GM21423 (cell line): ENCODE results near the gene HOXC10.

Experiments
- ATAC-seq: cut with Tn5 transposase; IDR thresholded peaks from one replicate; pipeline ENCODE4 v1.9.1; 2021; ENCODE audit warnings: mild to moderate bottlenecking, moderate library complexity; ENCODE audit not compliant: unreplicated experiment

The HOXC10 gene

DNA sequence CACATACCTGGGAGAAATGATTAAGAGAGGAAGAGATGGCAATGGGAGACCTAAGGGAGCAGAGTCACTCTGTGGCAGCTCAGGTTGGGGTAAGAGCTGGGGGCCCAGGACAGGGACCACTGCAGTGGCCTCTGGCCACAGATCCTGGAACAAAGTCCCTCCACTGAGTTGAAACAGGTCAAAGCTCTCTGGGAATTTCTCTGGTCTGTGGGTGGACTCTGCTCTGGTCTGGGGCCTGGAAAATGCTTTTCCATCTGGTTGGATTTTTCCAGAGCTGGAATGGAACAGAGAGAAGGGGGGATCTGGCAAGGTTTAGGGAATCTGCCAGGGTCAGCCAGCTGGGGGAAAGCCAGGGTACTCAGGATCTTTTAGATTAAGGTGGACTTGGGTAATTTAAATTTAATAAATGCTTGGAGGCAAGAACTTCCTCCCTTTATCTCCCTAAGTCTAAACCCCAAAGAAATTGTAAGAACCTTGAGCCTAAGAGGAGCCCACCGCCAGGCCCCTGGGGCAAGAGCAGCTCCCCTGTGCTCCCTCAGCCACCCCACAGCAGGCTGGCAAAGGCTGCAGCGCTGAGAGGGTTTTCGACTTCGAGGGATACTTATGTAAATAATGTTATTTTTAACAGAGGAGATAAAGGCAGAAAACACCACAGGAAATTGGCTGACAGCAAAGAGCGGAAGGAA, 3.7 kb downstream of the HOXC10 start:
- ATAC-seq: no peak

DNA sequence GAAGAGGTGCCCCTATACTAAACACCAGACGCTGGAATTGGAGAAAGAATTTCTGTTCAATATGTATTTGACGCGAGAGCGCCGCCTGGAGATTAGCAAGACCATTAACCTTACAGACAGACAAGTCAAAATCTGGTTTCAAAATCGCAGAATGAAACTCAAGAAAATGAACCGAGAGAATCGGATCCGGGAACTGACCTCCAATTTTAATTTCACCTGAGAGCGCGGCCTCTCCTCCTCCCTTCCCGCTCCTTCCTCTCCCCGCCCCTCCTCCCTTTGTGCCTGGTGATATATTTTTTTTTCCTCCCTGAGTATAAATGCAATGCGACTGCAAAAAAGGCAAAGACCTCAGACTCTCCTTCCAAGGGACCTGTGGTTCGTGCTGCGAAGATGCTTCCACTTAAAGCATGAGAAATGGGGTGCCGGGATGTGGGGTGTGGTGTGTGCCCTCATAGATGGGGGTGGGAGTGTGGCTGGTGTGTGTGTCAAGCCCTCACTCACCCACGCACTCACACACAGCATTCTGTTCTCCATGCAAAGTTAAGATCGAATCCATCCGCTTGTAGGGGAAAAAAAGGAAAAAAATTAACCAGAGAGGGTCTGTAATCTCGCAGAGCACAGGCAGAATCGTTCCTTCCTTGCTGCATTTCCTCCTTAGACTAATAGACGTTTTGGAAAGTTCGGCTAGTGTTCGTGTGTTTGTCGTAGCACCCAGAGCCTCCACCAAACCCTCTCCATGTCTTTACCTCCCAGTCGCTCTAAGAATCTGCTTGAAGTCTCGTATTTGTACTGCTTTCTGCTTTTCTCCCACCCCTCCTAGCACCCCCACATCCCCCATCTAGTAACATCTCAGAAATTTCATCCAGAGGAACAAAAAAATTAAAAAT, 4.5 kb downstream of the HOXC10 start:
- no peak for ATAC-seq

DNA sequence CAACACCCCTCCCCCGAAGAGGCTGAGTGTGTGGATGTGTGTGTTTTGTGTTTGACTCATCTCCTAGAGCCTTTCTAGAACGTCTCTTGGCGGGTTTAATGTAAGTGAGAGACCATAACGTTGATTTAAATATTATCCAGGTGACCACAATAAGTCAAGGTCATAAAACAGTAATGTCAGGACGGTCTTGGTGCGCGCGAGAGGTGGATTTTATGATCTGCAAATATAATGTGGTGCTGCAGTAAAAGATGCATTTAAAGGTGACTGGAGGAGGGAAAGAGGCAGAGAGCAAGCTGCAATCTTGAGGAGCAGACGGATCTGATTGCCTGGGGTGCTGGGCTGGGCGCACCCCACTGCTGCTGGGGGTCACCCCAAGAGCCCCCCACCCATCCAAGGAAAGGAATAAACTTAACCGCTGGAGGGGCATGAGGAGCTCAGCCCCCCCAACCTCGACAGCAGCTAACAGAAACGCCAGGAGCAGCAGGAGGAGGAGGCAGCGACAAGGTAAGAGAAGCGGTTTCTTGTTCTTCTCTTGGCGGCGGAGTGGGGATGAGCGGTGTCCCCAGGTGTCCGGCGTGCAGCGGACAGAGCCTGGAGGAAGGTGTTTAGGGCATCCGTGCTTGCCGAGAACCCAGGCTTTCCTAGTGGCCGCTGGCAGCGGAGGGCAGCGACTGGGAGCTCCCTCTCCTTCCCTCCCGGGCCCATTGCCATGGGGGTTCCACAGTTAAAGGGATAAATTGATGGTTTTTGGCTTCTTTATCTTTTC, 5.5 kb downstream of the HOXC10 start:
- ATAC-seq: no peak

DNA sequence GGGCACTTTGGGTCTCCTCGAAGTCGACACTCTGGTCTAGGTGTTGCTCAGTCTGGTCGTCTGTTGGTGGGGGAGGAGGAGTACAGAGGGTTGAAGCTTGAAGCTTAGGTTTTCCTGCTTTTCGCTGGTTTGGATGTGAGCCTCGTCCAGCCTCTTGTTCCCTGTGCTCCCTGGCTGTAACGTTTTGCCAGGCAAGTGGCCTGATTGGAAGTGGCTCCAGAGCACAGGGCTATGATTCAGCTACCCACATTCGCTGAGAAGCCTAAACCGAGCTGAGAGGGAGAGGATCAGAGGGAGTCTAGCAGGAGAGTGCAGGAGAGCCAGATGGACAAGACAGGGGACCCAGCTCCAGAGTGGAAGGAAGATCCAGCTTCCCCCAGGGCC, 6.1 kb downstream of the HOXC10 start:
- no peak for ATAC-seq

DNA sequence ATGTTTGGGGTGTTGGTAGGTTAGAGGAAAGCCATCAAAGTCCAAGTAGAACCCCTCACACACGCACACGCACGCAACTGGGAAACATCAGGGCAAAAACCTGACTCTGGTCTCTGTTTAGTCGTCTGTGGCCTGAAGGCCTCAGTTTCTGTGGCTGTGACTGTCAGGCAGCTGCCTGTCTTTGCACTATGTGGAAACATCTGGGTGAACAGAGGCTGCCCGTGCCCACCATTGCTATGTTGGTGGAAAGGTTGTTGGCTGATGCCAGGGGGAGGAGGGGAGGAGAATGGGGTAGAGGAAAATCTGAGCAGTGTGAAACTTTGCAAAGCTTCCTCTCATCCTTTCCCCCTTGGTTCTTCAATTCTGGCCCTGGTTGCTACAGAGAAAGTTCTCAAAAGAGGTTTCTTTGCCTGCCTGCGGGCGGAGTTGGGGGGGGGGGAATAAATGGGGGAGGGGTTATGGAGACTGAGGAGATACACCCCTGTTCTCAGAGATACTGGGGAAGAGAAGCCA, 7.5 kb downstream of the HOXC10 start:
- no peak for ATAC-seq

DNA sequence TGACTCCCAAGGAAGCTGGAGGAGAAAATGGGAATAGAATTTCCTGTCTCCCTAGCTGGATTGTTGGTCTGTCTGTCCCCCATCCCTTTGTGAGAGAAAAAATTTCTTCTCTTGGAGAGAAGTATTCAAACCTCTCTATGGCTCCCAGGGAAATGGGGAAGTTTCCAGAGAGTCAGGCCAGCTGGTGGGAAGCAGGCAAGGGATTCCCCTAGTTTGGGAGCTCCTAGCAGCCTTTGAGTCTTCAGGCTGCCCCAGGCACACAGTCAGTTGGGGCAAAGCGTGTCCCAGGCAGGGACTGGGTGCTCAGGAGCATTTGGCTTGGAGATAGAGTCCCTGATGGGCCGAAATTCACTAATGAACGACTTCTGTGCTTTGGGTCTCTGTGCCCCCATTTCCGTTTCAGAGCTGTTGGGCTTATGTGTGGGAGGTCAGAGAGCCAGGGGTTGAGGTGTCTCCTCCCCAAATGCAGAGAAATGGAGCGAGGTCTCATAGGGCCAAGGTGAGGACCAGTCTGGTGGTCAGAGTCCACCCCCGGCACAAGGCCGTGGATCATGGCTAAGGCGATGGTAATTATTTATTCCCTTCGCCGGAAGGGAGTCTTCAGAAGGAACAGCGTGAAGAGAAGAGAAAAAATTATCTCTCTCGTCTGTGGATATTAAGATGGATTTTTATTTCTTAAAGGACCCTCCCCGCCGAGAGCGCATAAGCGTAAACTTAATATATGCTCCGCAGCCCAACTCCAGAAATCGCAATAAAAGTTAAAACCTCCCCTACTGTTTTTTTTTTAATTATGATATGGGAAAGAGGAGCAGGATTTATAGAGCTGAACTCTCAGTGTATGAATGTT, 8.4 kb downstream of the HOXC10 start:
- ATAC-seq: no peak

DNA sequence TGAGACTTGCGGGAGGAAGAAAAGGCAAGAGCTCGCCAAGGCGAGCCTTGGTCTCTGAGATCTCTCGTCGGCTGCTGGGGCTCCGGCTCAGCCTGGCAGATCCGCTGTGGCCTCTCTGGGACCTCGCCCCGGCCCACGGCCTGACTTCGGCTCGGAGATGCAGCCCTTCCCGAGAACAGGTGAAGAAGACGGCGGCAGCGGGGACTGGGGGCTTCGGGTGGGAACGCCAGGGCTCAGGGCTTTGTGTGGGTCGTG, 9.0 kb downstream of the HOXC10 start:
- ATAC-seq: no peak

DNA sequence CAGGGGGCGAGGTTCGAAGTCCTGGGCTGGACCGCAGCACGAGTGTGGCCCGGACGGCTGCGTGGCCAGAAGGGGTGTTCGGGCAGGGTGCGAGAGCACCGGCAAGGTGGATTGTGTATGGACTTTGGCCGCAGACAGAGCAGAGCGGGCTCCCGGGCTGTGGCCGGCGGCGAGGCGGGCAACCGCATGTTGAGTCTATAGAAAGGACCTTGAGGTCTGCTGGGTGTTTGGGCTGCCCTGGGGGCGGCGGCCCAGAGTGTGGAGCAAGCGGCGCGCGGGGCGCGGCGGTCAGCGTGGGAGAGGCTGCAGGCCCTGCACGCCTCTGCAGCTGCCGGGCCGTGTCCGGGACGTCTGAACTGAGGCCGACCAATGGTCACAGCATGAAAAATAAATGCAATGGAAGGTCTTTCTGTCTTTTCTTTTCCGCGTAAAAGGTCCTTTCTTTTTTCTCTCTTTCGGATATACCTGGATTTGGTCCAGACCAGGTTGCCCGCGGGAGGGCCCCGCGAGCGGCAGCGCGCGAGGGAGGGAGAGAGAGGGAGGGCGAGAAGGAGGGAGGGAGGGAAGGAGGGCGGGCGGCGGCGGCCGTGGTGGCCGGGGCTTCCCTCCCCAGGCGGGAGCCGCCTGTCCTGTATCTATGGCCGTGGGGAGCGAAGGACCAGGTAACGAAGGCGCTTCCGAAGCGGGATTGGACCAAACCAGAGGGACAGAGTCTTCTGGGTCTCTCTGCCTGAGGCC, 9.5 kb downstream of the HOXC10 start:
- no peak for ATAC-seq

DNA sequence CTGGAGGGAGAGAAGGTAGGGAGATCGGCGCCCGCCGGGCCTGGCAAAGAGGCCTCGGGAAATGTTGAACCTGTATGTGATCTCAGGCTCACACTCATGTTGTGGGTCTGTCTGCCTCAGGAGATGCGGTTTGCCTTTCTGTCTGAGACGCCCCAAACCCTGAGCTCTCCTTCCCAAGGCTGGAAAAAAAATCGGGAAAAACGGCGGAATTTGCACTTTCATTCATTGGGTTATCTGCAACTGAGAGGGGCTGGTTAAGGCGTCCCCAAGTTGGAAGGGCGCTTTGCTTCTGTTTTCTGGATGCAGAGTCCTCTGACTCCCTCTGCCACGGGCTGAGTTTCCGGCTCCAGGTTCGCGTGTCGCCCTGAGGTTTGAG, 10.0 kb downstream of the HOXC10 start:
- ATAC-seq: no peak

DNA sequence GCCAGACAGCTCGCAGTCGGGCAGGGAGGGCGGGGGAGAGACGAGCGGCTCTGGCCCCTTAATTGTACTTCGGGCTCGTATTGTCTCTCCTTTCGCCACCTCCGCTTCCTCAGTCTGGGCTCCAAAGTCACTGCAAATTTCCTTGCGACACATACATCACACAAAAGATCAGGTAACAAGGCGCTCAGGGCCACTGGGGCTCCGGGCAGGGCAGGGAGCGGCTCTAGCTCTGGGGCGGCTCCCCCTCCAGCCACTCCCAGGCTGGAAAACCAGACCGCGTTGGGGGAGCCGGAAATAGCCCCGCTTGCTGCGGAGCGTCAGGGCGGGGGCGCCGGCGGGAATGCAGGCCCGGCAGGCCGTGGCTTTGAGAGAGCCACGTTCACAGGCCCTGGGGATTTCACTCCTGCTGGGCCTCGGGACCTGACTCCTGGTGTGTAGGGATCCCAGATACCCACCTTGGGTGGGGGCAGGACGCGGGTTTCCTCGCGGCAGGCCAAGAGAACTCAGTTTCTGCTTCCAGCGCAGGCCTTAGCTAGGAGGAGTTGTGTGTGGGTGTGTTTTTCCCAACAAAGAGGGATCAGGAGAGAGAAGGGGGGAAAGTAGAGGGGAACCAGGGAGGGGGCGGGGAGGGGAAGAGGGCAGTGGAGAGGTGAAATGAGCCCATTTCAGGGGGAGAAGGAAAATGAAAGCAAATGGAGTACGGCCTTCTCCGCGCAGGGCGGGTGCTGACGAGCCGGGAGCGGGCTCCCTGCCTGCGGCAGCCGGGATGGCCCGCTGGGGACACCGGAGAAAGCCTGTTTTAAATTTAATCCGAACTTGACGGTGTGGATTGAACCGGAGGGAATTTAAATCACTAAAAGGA, 10.7 kb downstream of the HOXC10 start:
- ATAC-seq: no peak

DNA sequence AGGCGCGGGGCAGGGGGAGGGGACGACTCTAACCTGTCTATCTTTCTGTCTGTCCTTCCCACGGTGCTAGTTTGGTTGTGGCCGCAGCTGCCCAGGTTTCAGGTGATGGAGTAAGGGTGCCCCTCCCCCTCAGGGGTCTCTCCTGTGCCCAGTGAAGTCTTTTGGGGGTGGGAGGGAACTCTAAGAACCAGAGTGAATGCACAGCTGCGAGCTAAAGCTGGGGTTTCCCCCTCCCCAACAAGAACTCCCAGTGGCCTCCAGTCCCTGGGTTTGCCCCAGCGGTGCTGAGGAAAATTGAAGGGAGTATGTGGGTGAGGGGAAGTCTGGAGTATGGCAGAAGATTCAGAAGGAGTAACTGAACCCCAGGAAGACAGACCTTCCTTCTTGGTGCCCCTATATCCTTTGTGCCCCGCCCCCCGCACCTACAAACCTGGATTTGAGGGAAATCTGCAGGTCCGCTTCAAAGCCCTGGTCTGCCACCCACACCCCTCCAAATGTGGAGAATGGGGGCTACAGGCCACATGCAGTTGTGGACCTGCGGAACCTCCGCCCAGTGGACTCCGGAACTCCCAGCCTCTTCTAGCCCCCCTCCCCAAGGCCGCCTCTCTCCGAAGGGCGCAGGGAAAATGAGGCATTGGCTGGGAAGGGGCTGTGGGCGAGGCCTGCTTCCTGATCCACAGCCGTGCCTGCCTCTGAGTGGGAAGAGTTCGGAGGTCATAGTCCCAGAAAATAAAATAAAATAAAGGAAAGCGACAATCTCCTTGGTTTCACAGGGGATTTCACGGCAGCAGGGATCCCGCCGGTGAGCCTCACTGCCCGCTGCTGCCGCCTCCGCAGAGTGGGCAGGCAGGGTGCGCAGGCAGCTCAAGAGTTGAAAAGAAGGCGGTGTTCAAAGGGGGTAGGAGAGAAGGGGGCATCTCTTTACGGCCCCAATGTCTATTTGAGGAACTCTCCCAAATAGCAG, 11.6 kb downstream of the HOXC10 start:
- ATAC-seq: no peak

DNA sequence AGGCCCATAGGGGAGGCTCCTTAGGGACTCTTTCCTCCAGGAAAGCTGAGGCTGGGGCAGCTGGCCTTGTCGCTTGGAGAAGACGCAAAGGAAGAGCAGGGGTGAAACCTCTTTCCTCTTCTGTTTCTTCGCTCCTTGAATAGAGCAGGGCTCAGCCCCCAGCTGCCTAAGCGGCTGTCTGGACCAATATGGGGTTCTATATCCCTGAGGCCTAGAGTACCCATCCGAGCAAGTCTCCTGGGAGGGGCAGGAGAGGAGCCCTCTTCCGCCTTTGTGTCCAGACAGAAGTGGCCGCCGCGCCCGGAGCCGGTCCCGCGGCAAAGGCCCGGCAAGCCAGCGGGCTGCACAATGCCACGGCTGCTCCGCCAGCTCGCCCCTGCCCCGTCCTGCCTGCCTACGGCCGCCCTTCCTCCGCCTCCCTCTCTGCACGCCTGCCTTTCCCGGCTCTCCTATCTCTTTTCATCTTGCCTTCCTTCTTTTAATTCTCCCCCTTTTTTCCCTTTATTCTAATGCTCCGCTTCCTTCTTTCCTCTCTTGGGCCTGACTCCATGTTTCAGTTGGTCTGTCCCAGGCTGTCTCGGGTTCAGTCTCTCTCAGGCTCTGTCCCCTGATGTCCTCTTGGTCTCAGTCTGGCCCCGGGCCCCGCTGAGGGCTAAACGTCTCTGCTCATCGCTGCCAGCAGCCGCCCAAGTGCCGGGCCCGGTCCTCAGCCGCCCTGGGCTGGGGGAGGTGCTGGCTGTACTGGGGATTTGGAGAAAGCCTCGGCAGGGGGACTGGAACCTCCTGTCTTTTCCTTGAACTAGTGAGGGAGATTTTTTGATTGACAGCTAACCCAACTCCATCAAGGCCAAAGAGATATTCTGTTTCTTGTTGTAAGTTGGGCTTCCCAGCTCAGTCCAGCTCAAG, 12.5 kb downstream of the HOXC10 start:
- ATAC-seq: no peak

DNA sequence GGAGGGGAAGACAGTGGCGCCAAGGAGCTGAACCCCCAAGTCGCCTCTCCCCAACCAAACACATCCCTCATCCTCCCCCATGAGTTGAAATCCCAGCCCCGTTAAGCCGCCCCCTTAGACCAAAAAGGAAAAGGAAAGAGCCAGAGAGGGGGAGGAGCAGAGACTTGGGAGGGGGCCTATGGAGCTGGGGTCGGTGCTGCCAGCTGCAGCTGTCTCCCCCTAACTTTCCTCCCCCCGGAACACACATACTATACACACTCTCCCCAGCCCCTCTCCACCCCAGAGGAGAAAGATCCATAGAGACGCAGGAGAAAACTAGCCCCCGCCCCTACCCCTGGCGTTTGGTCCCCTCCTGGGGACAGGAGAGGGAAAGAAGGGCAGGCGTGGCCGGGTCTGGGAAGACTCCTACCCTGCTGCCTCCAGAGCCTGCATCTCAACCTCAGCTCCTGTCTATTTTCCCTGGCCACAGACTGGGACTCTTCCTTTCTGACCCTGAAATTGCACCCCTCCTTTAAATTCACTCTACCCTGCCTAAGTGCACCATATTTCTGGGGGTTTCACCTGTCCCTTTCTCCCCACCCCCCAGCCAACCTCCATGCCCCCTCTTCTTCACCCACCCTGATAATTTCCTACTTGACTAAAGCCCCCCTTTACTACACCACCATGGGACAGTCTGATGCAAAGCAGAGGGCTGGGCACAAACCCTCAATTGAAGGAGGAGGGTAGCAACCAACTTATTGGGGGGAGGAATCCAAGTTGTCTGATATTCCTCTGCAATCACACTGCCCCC, 13.4 kb downstream of the HOXC10 start:
- no peak for ATAC-seq

DNA sequence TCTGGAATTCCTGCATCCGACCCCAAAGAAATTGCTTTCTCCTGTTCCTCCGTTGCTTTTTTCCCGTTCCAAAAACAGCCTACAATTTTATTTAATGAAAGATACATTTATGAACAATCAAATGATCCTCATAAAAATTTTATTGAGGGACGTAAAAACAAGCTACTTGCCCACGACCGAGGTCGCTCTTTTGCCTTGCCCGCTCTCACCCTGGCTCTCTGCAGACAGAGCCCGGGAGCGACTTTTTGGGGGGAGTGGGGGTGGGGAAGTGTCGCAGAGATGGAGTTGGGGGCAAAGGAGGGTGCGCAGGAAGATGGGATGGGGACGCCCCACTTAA, 13.9 kb downstream of the HOXC10 start:
- no peak for ATAC-seq

DNA sequence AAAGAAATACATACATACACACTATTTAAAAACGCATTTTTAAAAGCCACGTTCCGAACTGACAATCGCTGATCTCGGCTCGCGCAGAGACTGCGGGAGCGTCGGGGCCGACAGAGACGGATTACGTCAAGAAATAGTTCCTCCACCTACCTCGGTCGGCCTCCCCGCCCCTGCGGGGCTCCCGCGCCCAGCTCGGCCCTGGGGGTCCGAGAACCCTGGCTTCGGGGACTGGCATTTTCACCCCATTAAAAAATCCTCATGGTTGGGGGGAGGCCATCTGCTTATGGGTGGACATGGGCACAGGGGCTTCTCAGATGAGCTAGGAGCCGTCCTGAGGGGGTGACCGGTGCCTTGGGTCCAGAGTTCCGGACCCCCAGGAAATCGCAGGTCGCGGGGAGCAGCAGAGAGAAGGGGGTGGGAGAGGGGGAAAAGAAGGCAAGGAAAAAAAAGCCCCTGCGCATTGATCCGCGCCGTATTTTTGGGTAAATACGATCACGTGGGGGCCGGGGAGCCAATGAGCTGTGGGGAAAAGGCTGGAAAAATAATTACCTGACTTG, 14.7 kb downstream of the HOXC10 start:
- ATAC-seq: no peak
